Measurements from ENCODE around the gene SMG9.

The SMG9 gene

DNA sequence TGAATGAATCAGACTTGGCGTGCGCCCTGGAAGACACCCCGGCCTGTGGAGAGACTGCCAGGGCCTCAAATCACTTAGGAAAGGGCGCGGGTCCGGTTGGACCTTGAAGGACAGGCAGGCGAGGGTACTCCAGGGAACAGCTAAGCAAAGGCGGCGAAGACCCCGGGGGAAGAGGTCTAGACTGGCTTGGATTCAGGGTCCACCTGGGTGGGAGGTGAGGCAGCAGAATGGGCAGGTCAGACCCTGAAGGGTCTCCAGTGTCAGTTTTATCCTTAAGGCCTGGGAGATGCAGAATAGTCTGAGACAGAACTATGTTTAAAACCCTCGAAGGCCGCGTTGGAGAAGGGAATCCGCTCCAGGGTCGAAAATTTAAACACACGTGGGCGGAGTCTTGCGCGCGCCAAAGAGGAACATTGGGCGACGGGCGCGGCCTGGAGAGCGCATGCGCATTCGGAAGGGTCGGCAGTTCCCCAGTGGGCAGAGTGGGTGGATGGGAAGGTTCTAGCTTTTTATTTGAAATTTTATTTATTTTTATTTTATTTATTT, 567 bp upstream of the SMG9 start:
- Histone ChIP-seq H3K79me2 (ENCODE audit: control insufficient read depth, low read length) (peaks cover 57% of the 10 kb centered on the region), H3K4me3 (ENCODE audit: low read length) (peak overlapping the region; percentile 93), H3K4me2 (ENCODE audit: low read length) (peak overlapping the region; percentile 95), H3F3A (ENCODE audit: control insufficient read depth, insufficient read depth) (peaks cover 41% of the 10 kb centered on the region), H3K9me2 (replicated peaks; ENCODE audit: control insufficient read depth, low read length) (no peaks in the 10 kb centered on the region), H3K27me3 (ENCODE audit: control insufficient read depth, low read length) (no peaks in the 10 kb centered on the region), H3K36me3 (ENCODE audit: control insufficient read depth, low read length) (peaks cover 44% of the 10 kb centered on the region), H3K27ac (ENCODE audit: low read depth, low read length) (peak overlapping the region; percentile 97), H4K20me1 (ENCODE audit: control insufficient read depth, insufficient read depth, low read depth, low read length) (no peaks in the 10 kb centered on the region), H3K9me3 (ENCODE audit: control insufficient read depth, insufficient read depth, low read length) (no peaks in the 10 kb centered on the region), H3K4me1 (ENCODE audit: control insufficient read depth, low read length) (peaks cover 68% of the 10 kb centered on the region)
- TF ChIP-seq, protein P1, sequence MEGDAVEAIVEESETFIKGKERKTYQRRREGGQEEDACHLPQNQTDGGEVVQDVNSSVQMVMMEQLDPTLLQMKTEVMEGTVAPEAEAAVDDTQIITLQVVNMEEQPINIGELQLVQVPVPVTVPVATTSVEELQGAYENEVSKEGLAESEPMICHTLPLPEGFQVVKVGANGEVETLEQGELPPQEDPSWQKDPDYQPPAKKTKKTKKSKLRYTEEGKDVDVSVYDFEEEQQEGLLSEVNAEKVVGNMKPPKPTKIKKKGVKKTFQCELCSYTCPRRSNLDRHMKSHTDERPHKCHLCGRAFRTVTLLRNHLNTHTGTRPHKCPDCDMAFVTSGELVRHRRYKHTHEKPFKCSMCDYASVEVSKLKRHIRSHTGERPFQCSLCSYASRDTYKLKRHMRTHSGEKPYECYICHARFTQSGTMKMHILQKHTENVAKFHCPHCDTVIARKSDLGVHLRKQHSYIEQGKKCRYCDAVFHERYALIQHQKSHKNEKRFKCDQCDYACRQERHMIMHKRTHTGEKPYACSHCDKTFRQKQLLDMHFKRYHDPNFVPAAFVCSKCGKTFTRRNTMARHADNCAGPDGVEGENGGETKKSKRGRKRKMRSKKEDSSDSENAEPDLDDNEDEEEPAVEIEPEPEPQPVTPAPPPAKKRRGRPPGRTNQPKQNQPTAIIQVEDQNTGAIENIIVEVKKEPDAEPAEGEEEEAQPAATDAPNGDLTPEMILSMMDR (IDR thresholded peaks at IDR 0.05; ENCODE audit: low read depth, low read length, poor library complexity, severe bottlenecking) = no peak
- no peak for TF ChIP-seq EZH2phosphoT487 (IDR thresholded peaks at IDR 0.05; ENCODE audit: borderline replicate concordance, low read length)

DNA sequence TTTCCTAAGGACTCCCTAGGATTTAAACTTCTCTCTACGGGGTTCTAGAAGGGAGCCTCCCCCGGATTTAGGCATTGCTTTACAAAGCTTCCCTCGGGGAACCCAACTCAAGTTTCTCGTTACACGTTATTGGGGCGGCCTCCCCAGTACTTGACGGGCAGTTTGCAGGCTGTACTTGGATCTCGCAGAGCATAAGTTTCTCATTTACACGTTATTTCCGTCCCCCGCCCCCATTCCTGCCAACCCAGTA, 584 bp downstream of the SMG9 start:
- no peak for TF ChIP-seq EZH2phosphoT487 (IDR thresholded peaks at IDR 0.05; ENCODE audit: borderline replicate concordance, low read length)
- TF ChIP-seq, protein P1 (IDR thresholded peaks at IDR 0.05; ENCODE audit: low read depth, low read length, poor library complexity, severe bottlenecking) = no peak
- Histone ChIP-seq H3K27ac (ENCODE audit: low read depth, low read length) (peak overlapping the region; percentile 97), H3K4me2 (ENCODE audit: low read length) (peak overlapping the region; percentile 95), H3K4me3 (ENCODE audit: low read length) (peak overlapping the region; percentile 93), H3K9me2 (replicated peaks; ENCODE audit: control insufficient read depth, low read length) (no peaks in the 10 kb centered on the region), H3K27me3 (ENCODE audit: control insufficient read depth, low read length) (no peaks in the 10 kb centered on the region), H3F3A (ENCODE audit: control insufficient read depth, insufficient read depth) (peaks cover 35% of the 10 kb centered on the region), H3K36me3 (ENCODE audit: control insufficient read depth, low read length) (peaks cover 55% of the 10 kb centered on the region), H3K9me3 (ENCODE audit: control insufficient read depth, insufficient read depth, low read length) (no peaks in the 10 kb centered on the region), H3K4me1 (ENCODE audit: control insufficient read depth, low read length) (peaks cover 66% of the 10 kb centered on the region), H3K79me2 (ENCODE audit: control insufficient read depth, low read length) (peaks cover 58% of the 10 kb centered on the region), H4K20me1 (ENCODE audit: control insufficient read depth, insufficient read depth, low read depth, low read length) (no peaks in the 10 kb centered on the region)

DNA sequence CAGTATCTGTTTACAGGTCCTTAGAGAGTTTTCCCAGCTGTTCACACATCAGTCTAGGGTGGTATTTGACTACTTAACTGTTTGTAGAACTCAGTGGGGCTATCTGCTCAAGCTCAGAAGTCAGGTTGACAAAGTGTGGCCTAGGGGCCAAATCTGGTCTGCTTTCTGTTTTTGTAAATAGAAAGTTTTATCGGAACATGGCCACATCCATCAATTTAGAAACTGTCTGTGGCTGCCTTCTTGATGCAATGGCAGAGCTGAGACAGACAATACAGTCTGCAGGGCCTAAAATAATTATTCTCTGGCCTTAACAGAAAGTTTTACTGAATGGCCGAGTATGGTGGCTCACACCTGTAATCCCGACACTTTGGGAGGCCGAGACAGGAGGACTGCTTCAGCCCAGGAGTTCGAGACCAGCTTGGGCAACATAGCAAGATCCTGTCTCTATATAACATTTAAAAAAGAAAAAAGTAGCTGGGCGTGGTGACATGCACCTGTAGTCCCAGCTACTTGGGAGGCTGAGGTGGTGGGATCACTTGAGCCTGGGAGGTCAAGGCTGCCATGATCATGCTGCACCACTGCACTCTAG, 2.4 kb downstream of the SMG9 start:
- Histone ChIP-seq H3K36me3 (ENCODE audit: control insufficient read depth, low read length) (peaks cover 65% of the 10 kb centered on the region), H3K4me1 (ENCODE audit: control insufficient read depth, low read length) (peaks cover 66% of the 10 kb centered on the region), H3K27me3 (ENCODE audit: control insufficient read depth, low read length) (no peaks in the 10 kb centered on the region), H3K9me2 (replicated peaks; ENCODE audit: control insufficient read depth, low read length) (no peaks in the 10 kb centered on the region), H3K27ac (ENCODE audit: low read depth, low read length) (no peak overlapping the region), H3F3A (ENCODE audit: control insufficient read depth, insufficient read depth) (peaks cover 22% of the 10 kb centered on the region), H4K20me1 (ENCODE audit: control insufficient read depth, insufficient read depth, low read depth, low read length) (no peaks in the 10 kb centered on the region), H3K4me3 (ENCODE audit: low read length) (no peak overlapping the region), H3K79me2 (ENCODE audit: control insufficient read depth, low read length) (peaks cover 53% of the 10 kb centered on the region), H3K9me3 (ENCODE audit: control insufficient read depth, insufficient read depth, low read length) (no peaks in the 10 kb centered on the region), H3K4me2 (ENCODE audit: low read length) (peak overlapping the region; percentile 95; the same call in 1 of the 2 replicates)
- no peak for TF ChIP-seq EZH2phosphoT487 (IDR thresholded peaks at IDR 0.05; ENCODE audit: borderline replicate concordance, low read length)
- TF ChIP-seq, protein P1 (IDR thresholded peaks at IDR 0.05; ENCODE audit: low read depth, low read length, poor library complexity, severe bottlenecking) = no peak
